Activated T-cell treated with anti-CD3 and anti-CD28 coated beads for 24 hours (primary cell): ENCODE measurements around the gene C1orf35.
"Not testable (repeated sequence)": the region's sequence is repeated elsewhere in the genome, so short reads cannot be mapped to it uniquely, and the experiment has no call there.

Experiments used
- DNase-seq: peaks from one replicate; pipeline ENCODE4 v3.0.0-alpha.2; 2020; ENCODE audit warnings: low read depth

The C1orf35 gene

DNA sequence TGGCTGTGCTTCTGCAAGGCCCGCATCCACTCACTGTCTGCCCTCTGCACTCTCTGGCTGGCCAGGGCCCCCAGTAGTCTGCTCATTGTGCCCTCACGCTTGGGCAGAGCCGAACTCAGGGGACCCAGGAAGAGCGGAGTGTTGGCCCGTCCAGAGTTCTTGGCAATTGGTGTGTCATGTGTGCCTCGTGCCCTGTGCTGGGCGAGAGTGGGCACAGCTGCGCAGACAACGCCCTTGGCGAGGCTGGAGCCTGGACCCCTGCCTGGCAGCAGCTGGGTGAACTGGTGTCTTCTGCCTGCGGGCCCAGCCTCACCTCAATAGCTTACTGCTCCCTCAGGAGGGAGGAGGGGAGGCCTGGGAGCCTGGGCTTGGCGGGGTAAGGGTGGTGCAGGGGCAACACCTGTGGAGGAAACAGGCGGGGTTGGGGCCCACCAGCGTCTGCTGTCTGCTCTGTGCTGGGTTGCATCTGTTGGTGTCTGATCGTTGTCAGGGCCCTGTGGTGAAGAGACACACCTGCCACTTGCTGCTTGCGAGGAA lies 39.1 kb upstream of the C1orf35 start:
- DNase-seq: no peak

DNA sequence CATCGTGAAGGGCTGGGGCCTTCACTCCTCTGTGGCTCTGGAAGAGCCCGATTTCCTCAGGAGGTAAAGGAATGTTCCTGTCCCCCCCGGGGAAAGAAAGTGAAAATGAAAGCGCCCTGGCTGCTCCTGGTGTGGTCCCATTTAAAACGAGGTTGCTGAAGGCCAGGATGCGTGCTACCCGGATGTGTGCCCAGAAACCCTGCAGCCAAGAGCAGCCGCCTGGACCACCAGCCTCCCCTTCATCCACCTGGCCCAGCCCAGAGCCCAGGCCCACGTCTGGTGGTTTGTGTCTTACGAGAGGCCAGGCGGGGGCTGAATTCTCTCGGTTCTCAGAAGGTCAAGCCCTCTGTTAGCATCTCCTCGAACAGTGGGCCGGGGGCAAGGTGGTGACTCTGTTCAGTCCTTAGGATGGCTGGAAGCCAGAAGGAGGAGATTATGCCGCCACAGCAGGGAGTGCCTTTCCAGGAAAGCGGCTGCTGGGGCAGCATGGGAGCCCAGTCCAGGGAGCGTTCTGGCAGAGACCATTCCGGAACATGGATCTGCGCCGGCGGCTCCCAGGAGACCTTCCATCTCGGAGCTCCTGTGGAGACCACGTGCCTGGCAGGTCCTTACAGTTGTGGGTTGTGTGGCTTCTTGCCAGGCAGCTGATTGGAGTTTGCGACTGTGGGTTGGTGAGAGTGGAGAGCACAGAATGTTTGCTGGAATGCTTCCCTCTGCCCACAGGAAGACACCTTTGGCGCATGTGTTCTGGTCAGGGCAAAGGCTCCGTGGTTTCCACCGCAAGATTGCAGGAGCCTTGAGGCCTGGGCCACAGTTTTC lies 38.3 kb upstream of the C1orf35 start:
- DNase-seq: no peak

DNA sequence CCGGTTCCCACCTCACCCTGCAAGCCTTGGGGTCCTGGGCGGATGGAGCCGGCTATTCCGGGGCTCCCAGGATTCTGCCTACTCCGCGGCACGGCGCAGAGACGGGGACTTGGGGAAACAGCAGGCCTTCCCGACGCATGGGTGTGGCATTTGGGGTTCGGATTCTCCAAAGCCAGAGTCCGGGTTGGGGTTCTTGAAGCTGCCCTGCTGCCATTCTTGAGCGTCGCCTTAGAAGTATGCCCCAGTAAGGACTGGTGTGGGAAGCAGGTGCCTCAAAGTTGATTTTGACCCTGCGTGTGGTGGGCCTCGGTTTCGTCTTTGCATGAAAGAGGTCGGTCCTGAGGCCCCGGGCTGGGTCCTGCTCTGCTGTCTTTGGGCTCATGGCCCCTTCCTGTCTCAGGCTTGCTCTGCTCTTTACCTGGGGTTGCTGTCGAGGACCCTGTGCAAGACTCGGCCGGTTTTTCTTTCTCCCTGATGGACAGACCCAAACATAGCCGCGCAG lies 37.6 kb upstream of the C1orf35 start:
- no peak for DNase-seq

DNA sequence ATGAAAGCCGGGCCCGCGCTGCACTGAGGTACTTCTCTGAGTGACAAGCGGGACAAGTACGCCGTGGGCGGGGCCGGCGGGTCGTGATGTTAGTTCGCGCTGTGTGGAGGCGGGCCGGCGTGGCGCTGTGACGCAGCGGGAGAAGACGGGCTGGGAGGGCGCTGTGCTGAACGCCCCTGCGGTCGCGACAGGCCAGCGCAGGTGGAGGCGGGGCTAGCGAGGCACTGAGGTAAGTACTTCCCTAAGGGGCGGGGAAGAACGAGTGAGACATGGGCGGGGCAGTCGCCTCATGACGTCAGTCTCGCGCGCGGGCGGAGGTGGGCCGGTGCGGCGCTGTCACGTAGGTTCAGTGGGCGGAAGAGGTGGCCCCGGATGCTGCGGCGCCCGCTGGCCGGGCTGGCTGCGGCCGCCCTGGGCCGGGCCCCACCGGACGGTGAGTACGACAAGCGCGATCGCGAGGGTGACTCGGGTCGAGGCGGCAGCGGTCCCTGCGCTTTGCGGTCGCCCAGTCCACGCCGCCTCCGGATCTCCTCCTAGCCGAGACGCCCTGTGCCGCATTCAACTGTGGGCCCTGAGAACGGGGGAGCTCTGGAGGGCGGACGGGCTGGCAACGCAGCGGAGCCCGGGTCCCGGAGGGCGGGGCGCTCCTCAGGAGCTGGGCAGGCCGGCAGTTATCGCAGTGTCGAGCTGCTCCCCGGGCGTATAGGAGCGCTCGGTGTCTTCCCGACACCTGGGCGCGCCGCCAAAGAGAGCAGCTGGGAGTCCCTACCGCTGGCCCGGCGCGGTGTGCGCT lies 37.0 kb upstream of the C1orf35 start, which contains the start of gene GUK1:
GUK1 (plus strand) TSS at position 349 of the 793 bp plus-strand sequence; CDS start at position 373, 24 bp downstream.
- peak; percentile 100 for DNase-seq

DNA sequence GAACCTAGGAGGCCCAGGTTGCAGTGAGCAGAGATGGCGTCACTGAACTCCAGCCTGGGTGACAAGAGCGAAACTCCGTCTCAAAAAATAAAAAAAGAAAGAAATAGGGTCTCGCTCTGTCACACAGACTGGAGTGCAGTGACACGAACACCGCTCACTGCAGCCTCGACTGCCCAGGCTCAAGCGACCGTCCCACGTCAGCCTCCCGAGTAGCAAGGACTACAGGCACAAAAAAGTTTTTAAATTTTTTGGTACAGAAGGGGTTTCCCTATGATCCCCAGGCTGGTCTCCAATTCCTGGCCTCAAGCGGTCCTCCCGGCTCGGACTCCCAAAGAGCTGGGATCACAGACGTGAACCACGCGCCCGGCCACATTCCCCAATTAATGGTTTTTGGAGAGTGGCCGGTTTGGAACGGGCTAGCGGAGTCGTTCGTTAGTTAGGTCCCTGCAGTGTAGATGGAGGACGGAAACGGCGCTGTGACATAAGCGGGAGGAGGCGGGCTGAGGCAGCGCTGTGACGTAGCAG lies 36.3 kb upstream of the C1orf35 start:
- no peak for DNase-seq

DNA sequence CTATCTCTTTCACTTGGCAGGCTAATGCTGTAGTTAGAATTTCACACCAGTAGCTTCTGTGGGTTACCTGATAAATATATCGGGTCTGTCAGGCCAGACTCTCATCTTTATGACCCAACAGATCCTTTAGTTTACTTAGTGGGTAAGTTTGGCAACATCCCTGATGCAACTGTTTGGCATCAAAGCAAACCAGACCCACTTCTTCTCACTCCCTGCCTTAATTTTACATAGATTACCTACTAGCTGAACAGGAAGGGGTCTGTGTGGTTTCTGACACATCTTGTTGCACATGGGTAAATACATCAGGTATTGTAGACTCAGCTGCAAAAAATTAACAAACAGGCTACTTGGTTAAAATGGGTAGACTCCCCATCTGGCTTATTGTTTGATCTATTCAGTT lies 33.8 kb upstream of the C1orf35 start:
- DNase-seq: no peak

DNA sequence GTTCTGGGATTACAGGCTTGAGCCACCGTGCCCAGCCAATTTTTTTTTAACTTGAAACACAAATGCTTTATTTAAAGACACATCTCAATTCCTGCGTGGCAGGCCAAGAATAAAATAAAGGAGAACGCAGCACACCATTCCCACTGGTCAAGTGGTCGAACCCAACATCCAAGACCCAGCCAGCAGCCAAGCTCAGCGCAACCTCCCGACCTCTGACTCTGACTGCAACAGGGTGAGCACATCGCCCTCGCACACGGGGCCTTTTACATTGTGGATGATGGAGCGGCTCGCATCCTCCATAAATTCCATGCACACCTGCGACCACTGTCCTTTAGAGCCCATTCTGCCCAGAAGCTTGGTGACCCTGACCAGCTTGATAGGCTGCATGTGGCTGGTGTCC lies 31.5 kb upstream of the C1orf35 start:
- DNase-seq: no peak

DNA sequence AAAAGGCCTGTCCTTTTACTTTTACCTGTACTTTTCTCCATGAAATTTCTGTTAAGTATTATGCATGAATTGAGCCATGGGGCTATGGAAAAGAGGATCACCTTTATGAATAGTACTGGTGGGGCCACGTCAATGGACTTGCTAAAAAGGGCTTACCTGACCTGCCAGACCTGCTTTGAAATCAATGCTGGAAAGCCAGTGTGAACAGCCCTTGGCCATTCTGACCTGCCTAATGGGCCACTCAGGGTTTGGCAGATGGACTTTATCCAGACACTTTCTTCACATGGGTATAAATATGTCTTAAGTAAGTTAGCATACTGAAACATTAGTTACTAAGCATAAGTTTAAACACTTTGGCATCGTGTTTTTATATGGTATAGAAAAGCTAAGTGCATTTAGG lies 28.6 kb upstream of the C1orf35 start:
- DNase-seq: no peak

DNA sequence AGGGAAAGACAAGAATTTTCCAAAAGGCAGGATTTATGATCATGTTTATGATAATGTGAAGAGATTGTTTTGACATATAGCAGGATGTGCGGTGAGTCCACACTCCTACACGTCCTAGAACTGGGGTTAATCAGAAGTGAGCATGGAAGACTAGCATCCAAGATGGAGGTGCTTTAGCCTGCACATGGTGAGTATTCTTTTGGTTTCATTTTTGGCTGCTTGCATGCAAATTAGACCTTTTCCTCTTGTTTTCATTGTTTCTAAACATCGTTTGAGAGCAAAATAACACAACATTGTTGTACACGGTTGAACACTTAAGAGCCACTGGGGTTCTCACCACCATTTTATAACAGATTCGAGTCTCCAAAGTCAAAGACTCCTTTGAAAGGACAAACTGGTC lies 22.1 kb upstream of the C1orf35 start:
- no peak for DNase-seq

DNA sequence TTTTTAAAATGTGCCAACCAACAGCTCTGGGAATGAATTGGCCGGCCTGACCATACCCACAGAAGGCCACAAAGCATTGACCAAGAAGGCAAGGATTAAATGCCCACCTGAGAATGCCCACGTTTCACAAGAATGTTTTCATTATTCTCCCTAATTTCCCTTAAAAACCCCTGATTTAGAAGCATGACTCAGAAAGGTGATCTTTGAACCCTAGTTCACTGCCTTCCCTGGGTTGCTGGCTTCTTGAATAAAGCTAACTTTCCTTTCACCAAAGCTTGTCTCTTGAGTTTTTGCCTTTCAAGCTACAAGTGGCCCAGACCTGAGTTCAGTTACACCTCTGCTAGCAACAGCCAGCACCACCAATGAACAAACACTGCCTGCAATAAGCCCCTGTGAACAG lies 20.4 kb upstream of the C1orf35 start:
- no peak for DNase-seq

DNA sequence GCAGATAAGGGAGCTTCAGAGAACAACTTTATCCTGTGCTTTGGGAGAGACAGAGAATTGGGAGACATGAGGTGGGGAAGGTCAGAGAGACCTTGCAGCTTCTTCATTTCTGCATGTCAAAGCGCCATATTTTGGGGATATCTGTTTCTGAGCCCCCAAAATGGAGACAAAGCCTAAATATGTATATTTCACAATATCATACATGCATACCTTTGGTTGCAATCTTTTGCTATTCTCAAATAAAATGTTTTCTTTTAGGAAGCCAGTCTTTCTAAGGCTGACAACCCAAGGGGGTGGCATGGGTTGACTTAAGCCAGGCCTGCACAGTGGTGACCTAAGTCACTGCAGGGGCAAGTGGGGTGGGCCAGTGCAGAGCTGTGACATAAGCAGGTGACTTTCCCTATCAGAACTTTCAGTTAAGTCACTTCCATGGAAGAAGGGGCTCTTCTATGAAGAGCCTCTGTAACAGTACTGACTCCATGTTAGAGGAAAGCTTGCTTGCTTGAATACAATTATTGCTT lies 19.9 kb upstream of the C1orf35 start:
- DNase-seq: no peak

DNA sequence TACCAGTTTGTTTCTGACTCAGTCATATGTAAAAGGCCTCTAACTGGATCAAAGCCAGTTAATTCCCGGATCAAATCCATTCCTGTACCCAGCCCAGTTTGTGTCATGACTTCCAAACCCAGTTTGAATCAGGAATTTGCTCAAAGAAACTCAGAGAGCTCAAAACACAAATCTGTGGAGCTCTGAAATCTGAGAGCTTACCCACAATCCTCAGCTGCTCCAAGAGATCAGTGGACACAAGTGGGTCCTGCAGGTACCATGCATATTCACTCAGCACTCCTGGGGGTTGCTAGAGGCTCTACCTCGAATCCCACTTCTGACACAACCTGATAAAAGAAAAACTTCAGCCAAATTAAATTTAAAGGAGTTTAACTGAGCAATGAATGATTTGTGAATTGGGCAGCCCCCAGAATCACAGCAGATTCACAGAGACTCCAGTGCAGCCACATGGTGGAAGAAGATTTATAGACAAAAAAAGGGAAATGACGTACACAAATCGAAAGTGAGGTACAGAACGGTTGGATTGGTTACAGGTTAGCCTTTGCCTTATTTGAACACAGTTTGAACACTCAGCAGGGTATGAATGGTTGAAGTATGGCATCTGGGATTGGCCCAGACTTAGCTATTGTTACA lies 17.8 kb upstream of the C1orf35 start:
- no peak for DNase-seq

DNA sequence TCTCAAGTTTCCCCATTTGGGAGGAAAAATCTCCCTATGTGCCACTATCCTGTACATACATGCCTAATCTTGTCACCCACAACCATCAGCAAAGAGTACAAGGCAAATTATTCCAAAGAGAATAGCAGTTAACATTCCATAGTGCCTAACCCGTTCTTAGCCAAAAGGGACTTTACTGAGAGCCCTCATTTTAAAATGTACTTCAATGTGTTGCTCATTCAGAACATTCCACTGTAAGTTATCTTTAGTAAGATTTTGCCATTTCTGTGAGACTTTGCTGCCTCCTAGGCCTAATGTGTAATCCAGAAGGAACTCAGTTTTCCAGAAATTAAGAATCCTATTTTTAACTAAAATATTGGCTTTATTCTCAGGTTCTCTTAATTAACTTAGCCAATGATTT lies 17.2 kb upstream of the C1orf35 start:
- DNase-seq: no peak

DNA sequence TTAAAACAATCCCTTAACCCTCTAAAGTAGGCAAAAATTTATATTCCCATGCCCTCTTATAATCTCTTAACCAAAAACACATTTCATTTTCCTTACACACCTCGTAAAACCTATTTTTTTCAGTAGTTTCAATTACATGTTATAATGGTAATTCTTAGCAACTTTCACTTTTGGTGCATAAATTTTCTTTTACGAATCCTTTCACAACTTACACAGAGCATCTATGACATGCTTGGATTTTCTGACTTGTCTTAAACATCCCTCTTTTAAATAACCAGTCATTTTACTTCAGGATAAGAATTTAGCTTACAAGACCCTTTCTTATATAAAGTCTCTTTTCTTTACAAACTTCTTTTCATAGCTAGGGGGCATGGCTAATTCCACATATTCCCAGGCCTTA lies 14.9 kb upstream of the C1orf35 start:
- DNase-seq: no peak

DNA sequence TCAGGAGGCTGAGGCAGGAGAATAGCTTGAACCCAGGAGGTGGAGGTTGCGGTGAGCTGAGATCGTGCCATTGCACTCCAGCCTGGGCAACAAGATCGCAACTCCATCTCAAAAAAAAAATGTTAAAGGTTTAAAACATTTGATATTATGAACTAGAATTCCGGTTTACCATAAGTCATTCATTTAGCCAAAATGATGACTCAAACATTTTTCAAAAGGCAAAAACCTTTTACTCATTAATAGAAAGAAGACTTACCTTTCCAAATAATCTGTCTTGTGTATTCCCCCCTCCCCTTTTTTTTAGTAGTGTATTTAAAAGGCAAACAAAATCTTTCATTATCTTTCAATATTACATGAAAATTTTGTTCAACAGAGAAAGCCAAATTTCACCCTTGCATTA lies 14.2 kb upstream of the C1orf35 start:
- no peak for DNase-seq

DNA sequence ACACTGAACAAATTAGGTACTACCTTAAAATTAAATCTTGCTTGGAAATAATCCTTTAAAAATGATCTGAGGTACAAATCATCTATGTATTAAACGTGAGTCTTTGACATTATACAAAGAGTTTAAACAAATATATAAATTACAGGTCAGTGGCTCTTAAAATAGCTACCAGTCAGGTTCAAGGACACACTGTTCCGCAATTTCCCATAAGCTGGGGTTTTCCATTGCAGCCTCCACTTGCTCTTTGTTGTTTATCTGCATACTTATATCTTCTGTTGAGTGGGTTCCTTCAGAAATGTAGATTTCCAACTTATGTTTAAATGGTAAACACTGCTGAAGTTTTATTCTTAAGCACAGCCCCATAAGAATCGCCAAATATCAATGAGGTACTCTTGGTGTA lies 11.7 kb upstream of the C1orf35 start:
- DNase-seq: no peak

DNA sequence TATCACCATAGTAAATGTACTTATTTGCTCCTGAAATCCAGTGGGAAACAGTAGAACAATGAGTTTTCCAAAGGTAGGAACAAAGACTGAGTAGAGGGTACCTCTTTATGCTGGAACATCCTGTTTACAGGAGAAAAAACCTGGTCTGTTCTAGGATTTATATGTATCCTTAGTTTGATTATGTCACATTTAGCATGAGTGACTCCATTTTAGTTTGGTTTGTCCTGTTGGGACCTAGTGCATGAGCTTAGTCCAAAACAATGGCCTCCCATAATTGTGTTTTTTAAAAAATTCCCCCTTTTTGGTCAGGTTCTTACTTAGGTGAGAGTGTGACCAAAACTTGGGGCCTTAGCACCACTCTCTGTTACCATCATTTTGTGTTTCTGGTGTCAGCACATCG lies 9.5 kb upstream of the C1orf35 start:
- no peak for DNase-seq

DNA sequence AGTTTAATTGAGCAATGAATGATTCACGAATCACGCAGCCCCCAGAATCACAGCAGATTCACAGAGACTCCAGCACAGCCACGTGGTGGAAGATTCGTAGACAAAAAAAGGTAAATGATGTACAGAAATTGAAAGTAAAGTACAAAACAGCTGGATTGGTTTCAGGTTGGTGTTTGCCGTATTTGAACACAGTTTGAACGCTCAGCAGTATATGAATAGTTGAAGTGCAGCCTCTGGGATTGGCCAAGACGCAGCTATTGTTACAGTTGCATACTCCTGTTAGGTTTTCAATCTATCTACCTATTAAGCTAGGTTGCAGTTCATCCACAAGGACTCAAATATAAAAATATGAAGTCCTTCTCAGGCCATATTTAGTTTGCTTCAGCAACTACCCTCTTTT lies 9.0 kb upstream of the C1orf35 start:
- no peak for DNase-seq

DNA sequence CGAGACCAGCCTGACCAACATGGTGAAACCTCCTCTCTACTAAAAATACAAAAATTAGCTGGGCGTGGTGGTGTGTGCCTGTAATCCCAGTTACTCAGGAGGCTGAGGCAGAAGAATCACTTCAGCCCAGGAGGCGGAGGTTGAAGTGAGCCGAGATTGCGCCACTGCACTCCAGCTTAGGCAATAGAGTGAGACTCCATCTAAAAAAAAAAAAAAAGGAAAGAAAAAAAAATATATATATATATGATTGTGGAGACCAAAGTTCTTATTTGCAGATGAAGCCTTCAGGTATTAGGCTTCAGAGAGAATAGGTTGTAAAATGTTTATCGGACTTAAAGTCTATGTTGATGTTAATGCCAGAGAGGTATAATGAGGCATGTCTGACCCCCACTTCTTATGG lies 8.2 kb upstream of the C1orf35 start:
- DNase-seq: not testable (repeated sequence)

DNA sequence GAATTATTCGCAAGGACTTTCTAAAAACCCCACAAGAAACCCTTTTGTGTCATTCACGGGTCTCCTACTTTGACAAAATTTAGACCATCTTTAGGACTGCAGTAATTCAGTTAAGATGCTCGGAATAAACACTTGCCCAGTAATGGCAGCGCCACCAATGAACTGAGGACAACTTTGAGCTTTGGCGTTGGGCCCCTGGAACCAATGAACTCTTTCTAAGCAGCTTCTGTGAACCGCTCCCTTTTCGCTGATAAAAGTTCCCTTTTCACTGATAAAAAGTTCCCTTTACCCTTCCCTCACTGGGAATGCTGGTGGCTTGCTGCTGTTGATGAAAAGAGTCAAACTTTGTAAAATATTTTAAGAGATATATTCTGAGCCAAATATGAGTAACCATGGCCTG lies 7.4 kb upstream of the C1orf35 start:
- no peak for DNase-seq

DNA sequence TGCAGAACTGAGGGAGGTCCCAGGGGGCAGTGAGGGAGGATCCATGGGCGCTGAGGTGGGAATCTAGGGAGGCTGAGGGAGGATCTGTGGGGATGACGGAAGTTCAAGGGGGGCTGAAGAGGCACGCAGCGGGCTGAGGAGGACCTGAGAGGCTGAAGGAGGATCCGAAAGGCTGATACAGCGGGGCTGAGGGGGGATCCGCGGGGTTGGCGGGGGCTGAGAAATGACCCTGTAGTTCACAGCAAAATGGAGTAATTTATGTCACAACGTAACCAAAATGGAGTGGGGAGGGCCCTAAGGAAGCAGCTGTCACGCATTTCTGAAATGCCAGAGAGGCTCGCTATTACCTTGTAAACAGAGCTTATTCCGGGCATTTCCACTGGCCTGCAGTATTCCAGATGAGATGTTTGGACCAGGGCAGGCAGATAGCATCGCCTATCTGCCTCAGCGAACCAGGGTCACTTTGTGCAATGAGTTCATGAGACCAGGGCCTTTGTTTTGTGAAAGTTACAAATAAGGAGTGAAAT lies 6.9 kb upstream of the C1orf35 start:
- no peak for DNase-seq
